ENCODE data around the gene HSPB1. TPM values are rescaled to one million over a fixed set of nuclear protein-coding genes. Genes with fewer than 3 reads are reported as not detected.

The HSPB1 gene
- total RNA-seq, 1 donor from 2014 or later, result 57.1 TPM

DNA sequence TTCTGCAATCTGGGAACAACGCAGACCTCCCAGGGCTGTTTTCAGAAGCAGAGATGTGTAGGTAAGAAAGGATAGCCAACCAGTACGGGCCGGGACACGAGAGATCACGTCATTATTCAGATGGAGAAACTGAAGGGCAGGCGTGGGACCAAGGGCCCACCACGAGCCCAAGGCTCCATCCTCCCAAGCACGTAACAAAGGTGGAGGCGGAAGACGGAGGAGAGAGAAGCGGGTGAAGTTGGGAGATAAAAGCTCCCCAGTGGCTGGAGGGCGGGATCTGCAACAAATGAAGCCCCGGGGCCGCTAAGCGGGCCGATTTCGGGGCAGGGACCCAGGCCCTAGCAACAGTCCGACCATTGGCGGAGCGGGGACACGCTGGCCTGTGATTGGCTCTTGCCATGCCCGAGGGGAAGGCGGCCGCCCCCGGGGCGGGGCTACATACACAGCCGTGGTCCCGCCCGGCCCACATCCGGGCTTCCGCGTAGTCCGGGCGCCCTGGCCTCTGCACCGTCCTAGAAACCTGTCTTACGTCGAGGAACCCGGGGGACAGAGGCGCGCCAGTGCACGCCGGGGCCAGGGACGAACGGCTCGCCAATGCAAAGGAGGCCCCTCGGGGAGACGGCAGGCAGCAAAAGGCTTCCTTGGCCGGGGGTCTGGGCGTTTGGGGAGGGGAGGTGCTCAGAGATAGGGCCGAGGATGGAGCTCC lies 15.5 kb downstream of the HSPB1 start:
- peak; percentile 87 for DNase-seq (ENCODE audit: low read depth, low spot score)
- Mint-ChIP-seq H3K36me3 (ENCODE audit: low read depth) (no peaks in the 10 kb centered on the region), H3K9me3 (no peaks in the 10 kb centered on the region), H3K4me1 (peaks cover 26% of the 10 kb centered on the region), H3K27me3 (ENCODE audit: low read depth) (no peaks in the 10 kb centered on the region), H3K4me3 (peak overlapping the region; percentile 80), H3K27ac (ENCODE audit: unreplicated experiment) (peak overlapping the region; percentile 98)
- TF ChIP-seq, protein P1, sequence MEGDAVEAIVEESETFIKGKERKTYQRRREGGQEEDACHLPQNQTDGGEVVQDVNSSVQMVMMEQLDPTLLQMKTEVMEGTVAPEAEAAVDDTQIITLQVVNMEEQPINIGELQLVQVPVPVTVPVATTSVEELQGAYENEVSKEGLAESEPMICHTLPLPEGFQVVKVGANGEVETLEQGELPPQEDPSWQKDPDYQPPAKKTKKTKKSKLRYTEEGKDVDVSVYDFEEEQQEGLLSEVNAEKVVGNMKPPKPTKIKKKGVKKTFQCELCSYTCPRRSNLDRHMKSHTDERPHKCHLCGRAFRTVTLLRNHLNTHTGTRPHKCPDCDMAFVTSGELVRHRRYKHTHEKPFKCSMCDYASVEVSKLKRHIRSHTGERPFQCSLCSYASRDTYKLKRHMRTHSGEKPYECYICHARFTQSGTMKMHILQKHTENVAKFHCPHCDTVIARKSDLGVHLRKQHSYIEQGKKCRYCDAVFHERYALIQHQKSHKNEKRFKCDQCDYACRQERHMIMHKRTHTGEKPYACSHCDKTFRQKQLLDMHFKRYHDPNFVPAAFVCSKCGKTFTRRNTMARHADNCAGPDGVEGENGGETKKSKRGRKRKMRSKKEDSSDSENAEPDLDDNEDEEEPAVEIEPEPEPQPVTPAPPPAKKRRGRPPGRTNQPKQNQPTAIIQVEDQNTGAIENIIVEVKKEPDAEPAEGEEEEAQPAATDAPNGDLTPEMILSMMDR (conservative IDR thresholded peaks at IDR 0.05), result no peak

DNA sequence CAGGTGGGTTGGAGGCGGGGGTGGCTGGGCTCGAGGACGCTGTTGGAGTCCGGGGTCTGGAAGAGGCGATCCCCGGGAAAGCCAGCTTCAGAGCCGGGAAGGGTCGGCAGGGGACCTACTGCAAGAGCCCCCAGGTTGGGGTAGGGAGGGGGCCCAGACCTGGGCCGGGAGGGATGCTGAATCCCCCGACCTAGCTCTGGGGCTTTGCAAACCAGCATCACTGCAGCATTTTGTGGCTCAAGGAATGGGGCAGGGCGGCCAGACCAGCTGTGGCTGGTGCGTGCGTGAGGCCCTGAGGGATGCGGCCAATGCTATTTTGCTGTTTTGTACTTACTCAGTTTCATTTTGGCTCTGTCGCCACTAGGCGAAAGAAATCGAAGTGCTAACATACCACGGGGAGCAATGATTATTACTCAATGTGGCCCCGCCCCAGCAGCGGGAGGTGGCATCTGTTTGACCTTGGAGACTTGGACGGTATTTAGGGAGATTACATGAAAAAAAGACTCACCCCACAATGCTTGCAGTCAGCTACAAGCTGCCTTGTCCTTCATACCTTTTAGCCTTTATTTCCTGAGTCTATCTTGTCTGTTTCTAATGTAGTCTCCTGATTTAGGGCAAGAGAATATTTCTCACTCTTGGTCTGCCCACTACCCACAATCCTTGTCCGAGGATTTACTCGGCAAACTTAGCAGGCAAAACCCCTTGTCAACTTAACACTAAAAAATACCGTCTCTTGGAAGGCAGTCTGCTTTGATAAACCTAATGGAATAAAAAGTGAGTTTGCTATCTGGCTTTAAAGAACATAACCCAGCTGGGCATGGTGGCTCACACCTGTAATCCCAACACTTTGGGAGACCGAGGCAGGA lies 16.2 kb downstream of the HSPB1 start:
- H3K9me3 Mint-ChIP-seq, result no peaks in the 10 kb centered on the region
- peaks cover 26% of the 10 kb centered on the region for H3K4me1 Mint-ChIP-seq
- H3K27ac Mint-ChIP-seq (ENCODE audit: unreplicated experiment), result peak overlapping the region; percentile 89
- peak; percentile 40 for DNase-seq (ENCODE audit: low read depth, low spot score)
- no peaks in the 10 kb centered on the region for H3K36me3 Mint-ChIP-seq (ENCODE audit: low read depth)
- TF ChIP-seq, protein P1 (conservative IDR thresholded peaks at IDR 0.05), result peak; percentile 54
- H3K27me3 Mint-ChIP-seq (ENCODE audit: low read depth), result no peaks in the 10 kb centered on the region
- peak overlapping the region; percentile 80 for H3K4me3 Mint-ChIP-seq

DNA sequence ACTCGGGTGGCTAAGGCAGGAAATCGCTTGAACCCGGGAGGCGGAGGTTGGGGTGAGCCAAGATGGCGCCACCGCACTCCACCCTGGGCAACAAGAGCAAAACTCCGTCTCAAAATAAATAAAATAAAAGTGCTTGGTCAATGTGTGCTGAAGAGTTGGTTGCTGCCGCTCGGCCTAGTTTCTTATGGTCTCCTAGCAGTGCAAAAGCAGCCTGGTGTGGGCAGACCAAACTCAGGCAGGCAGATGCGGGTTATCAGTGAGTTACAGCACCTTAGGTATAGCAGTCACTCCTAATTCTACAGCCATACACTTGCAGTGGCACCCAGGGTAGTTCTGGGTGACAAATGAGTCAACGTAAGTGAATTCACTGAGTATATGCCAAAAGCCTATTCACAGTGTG lies 22.6 kb downstream of the HSPB1 start:
- Mint-ChIP-seq H3K36me3 (ENCODE audit: low read depth) (peaks cover 15% of the 10 kb centered on the region), H3K4me1 (peaks cover 4% of the 10 kb centered on the region), H3K27ac (ENCODE audit: unreplicated experiment) (no peak overlapping the region), H3K27me3 (ENCODE audit: low read depth) (no peaks in the 10 kb centered on the region), H3K9me3 (no peaks in the 10 kb centered on the region), H3K4me3 (no peak overlapping the region)
- no peak for DNase-seq (ENCODE audit: low read depth, low spot score)
- TF ChIP-seq, protein P1 (conservative IDR thresholded peaks at IDR 0.05), result no peak

DNA sequence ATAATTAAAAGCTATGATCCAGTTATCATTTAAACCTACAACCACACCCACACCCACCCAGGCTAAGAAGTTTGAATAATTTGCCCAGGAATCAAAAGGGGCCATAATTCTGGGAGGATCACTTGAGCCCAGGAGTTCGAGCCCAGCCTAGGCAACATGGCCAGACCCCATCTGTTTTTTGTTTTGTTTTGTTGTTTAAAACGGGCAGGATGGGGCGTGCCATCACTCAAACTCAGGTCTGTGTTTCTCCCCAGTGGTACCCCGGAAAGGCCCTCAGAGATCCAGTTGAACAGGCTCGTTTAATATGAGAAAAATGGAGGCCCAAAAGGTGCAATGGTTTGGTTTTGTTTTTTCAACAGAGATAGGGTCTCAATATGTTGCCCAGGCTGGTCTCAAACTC lies 23.3 kb downstream of the HSPB1 start:
- no peaks in the 10 kb centered on the region for H3K9me3 Mint-ChIP-seq
- no peak overlapping the region for H3K27ac Mint-ChIP-seq (ENCODE audit: unreplicated experiment)
- TF ChIP-seq, protein P1 (conservative IDR thresholded peaks at IDR 0.05), result no peak
- peaks cover 20% of the 10 kb centered on the region for H3K36me3 Mint-ChIP-seq (ENCODE audit: low read depth)
- no peaks in the 10 kb centered on the region for H3K27me3 Mint-ChIP-seq (ENCODE audit: low read depth)
- no peak for DNase-seq (ENCODE audit: low read depth, low spot score)
- peaks cover 9% of the 10 kb centered on the region for H3K4me1 Mint-ChIP-seq
- no peak overlapping the region for H3K4me3 Mint-ChIP-seq

DNA sequence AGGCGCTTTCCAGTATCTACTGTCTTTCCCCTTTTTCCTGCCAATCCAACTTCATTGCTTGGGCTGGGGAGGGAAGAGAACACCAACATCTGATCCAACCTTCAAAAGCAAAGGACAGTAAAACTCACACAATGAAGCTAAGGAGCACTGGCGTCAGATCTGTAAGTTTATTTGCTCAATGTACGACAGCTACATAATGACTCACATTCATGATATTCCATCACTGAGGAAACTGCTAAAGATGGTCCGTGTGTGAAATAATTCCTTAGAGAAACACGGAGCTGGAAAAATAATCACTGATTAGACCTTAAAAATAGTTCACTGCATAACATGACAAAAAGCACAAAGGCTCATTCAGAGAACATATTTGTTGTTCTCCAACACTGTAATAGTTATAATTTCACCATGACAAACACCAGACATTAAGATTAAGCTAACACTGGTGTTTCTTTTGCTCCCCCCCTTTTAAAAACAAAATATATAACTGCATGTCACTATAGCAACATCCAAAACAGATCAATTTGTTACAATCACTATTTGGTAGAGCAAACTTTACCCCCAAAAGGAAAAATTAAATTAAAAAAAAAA lies 24.3 kb downstream of the HSPB1 start:
- no peak overlapping the region for H3K27ac Mint-ChIP-seq (ENCODE audit: unreplicated experiment)
- H3K27me3 Mint-ChIP-seq (ENCODE audit: low read depth), result no peaks in the 10 kb centered on the region
- H3K36me3 Mint-ChIP-seq (ENCODE audit: low read depth), result peaks cover 20% of the 10 kb centered on the region

More for the DNA sequence above, 24.3 kb downstream of the HSPB1 start:
- H3K9me3 Mint-ChIP-seq, result no peaks in the 10 kb centered on the region
- TF ChIP-seq, protein P1 (conservative IDR thresholded peaks at IDR 0.05), result no peak
- H3K4me1 Mint-ChIP-seq, result peaks cover 11% of the 10 kb centered on the region
- no peak for DNase-seq (ENCODE audit: low read depth, low spot score)
- no peak overlapping the region for H3K4me3 Mint-ChIP-seq

All from neural crest cell (in vitro differentiated cells).